ENCODE results near the gene NET1.

The NET1 gene

DNA sequence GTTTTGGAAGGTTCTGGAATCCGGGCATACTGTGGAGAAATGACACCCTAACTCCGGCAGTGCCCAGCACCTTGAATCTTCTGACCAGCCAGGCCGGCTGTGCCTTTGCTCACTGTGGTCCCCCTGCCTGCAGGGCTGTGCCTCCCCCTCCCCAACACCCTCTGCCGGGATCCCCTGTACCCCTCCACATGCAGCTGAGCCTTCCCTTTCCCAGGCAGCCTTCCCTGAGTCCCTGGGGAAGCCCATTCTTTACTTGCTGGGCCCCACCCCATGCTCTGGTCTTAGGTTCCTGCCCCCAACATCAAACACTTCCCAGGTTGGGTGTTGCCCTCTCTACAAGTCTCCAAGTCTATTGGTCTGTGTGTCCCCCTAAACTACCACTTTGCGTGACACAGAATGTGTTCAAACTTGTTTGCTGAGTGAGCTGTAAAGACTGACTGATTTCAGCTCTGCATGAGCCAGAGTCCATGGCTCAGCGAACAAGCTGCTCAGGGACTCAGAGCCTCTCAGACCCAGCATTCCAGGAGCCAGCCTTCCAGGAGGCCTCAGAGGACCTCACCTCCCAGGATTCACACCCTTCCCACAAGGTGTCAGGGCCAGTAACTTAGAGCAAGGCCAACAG, 55.4 kb downstream of the NET1 start:
- no peak for TF ChIP-seq RAD21 (IDR thresholded peaks at IDR 0.05; ENCODE audit: low read depth)
- no peak for TF ChIP-seq TEAD4 (IDR thresholded peaks at IDR 0.05)

DNA sequence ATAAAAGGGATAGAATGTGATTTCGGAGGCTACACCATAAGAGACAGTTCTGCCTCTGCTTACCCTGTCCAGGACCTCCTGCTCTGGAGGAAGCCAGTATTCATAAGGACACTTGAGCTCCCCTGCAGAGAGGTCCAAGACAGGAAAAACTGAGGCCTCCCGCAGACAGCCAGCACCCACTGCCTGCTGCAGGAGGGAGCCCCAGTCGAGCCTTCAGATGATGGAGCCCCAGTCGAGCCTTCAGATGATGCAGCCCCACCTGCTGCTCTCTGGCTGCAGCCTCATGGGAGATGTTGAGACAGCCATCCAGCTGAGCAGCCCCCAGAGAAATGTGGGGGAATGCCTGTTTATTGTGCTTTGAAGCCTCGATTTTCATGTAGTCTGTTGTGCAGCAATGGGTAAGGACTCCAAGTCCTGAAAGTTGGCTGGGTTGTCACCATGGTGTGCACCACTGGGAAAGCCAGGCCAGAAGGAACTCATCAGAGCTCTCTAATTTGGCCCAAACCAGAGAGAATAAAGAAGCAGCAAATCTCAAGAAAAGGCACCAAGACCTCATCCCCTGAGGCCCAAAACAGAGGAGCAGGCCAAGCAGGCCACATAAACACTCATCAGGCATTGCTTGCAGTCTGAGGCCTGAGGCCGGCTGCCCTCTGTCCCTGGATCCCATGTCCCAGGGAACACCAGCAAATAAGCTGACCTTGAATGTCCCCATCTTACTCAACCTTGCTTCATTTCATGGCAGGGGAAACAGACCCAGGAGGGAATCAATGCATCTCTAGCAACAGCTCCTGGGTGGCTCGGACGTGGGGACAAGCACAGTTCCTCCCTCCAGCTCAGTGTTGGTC, 56.1 kb downstream of the NET1 start:
- TF ChIP-seq, protein P1, sequence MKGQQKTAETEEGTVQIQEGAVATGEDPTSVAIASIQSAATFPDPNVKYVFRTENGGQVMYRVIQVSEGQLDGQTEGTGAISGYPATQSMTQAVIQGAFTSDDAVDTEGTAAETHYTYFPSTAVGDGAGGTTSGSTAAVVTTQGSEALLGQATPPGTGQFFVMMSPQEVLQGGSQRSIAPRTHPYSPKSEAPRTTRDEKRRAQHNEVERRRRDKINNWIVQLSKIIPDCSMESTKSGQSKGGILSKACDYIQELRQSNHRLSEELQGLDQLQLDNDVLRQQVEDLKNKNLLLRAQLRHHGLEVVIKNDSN (IDR thresholded peaks at IDR 0.05) = no peak
- TF ChIP-seq, protein P2, sequence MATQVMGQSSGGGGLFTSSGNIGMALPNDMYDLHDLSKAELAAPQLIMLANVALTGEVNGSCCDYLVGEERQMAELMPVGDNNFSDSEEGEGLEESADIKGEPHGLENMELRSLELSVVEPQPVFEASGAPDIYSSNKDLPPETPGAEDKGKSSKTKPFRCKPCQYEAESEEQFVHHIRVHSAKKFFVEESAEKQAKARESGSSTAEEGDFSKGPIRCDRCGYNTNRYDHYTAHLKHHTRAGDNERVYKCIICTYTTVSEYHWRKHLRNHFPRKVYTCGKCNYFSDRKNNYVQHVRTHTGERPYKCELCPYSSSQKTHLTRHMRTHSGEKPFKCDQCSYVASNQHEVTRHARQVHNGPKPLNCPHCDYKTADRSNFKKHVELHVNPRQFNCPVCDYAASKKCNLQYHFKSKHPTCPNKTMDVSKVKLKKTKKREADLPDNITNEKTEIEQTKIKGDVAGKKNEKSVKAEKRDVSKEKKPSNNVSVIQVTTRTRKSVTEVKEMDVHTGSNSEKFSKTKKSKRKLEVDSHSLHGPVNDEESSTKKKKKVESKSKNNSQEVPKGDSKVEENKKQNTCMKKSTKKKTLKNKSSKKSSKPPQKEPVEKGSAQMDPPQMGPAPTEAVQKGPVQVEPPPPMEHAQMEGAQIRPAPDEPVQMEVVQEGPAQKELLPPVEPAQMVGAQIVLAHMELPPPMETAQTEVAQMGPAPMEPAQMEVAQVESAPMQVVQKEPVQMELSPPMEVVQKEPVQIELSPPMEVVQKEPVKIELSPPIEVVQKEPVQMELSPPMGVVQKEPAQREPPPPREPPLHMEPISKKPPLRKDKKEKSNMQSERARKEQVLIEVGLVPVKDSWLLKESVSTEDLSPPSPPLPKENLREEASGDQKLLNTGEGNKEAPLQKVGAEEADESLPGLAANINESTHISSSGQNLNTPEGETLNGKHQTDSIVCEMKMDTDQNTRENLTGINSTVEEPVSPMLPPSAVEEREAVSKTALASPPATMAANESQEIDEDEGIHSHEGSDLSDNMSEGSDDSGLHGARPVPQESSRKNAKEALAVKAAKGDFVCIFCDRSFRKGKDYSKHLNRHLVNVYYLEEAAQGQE (IDR thresholded peaks at IDR 0.05; ENCODE audit: low read depth) = no peak
- TF ChIP-seq FOXM1 (IDR thresholded peaks at IDR 0.05; ENCODE audit: borderline replicate concordance, low read depth) (no peak), EGR1 (IDR thresholded peaks at IDR 0.05) (no peak), CREB1 (IDR thresholded peaks at IDR 0.05; ENCODE audit: low read depth) (no peak), RAD21 (IDR thresholded peaks at IDR 0.05; ENCODE audit: low read depth) (no peak), TAF1 (IDR thresholded peaks at IDR 0.05; ENCODE audit: low read depth) (no peak), NFIC (IDR thresholded peaks at IDR 0.05) (no peak), YY1 (IDR thresholded peaks at IDR 0.05; ENCODE audit: low read depth) (no peak), TCF12 (IDR thresholded peaks at IDR 0.05; ENCODE audit: low read depth) (no peak), CEBPB (IDR thresholded peaks at IDR 0.05) (no peak), EP300 (IDR thresholded peaks at IDR 0.05; ENCODE audit: borderline replicate concordance) (no peak), ZBTB7A (IDR thresholded peaks at IDR 0.05; ENCODE audit: low read depth) (no peak), TEAD4 (IDR thresholded peaks at IDR 0.05) (no peak)
- TF ChIP-seq, protein P3, sequence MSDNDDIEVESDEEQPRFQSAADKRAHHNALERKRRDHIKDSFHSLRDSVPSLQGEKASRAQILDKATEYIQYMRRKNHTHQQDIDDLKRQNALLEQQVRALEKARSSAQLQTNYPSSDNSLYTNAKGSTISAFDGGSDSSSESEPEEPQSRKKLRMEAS (IDR thresholded peaks at IDR 0.05) = no peak

DNA sequence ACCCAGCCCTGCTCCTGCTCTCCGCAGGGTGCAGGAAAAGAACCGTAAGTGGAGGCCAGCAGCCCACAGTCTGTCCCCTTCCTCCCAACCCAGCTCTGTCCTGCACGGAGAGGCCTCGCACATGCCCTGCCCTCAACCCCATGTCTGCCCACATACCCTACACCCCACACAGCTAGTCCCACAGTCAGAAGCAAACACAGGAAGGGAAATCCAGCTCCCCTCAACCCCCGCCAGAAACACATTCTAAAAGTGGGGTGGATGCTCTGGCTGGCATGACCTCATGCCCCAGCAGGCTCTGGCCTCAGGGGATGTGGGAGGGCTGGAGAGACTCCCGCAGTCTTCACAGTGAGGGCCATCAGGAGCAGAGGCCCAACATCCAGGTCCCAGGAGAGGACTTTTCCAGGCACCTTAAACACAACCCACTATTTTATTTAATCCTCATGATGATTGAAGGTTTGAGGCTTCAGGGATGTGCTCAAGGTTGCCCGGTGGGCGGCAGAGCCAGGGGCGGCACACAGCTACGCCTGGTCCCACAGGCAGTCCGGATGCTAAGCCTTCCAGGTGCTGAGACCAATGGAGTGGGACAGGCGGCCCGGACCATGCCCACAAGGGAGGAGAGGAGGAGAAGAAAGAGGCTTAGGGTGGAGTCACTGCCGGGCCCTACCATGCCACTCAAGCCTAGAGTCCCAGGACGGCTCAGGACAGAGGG, 57.1 kb downstream of the NET1 start:
- TF ChIP-seq TEAD4 (IDR thresholded peaks at IDR 0.05) = no peak
- no peak for TF ChIP-seq FOXM1 (IDR thresholded peaks at IDR 0.05; ENCODE audit: borderline replicate concordance, low read depth)
- no peak for TF ChIP-seq CREB1 (IDR thresholded peaks at IDR 0.05; ENCODE audit: low read depth)
- no peak for TF ChIP-seq EGR1 (IDR thresholded peaks at IDR 0.05)
- TF ChIP-seq, protein P2 (IDR thresholded peaks at IDR 0.05; ENCODE audit: low read depth) = no peak
- TF ChIP-seq YY1 (IDR thresholded peaks at IDR 0.05; ENCODE audit: low read depth) = no peak
- no peak for TF ChIP-seq CEBPB (IDR thresholded peaks at IDR 0.05)
- TF ChIP-seq ZBTB7A (IDR thresholded peaks at IDR 0.05; ENCODE audit: low read depth) = no peak

DNA sequence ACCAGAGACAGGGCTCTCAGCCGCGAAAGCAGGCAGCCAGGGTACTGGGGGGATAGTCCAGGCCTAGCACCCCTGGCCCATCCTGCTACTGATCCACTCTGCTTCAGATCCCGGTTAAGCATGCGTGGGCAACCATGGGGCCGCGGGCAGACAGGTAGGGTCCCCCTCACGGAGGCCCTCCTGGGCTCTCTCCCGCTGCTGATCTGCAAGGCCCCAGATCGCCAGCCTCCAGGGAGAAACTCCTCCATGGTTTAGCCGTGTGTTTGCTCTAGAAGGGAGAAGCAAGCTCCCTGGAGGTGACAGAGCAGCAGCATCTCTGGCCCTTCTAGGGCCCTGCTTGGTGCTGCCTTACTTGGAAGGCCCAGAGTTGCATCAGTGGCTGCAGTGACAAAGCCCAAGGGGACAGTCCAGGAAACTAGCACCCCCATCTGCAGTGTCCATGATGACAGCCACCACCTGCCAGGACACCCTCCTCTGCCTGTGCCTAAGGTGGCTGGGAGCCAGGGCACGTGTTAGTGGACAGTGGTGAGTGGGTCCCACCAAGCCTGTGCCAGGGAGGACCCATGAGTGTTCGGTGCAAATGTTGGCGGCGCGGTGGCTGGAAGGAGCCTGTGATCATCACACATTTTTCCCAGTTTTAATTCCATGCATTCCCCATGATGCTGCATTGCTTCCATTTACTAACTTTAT, 57.9 kb downstream of the NET1 start:
- TF ChIP-seq EGR1 (IDR thresholded peaks at IDR 0.05) (no peak), FOXM1 (IDR thresholded peaks at IDR 0.05; ENCODE audit: borderline replicate concordance, low read depth) (no peak), ZBTB7A (IDR thresholded peaks at IDR 0.05; ENCODE audit: low read depth) (no peak), CREB1 (IDR thresholded peaks at IDR 0.05; ENCODE audit: low read depth) (no peak), RAD21 (IDR thresholded peaks at IDR 0.05; ENCODE audit: low read depth) (no peak), TCF12 (IDR thresholded peaks at IDR 0.05; ENCODE audit: low read depth) (no peak), YY1 (IDR thresholded peaks at IDR 0.05; ENCODE audit: low read depth) (no peak), CEBPB (IDR thresholded peaks at IDR 0.05) (no peak), EP300 (IDR thresholded peaks at IDR 0.05; ENCODE audit: borderline replicate concordance) (no peak), TAF1 (IDR thresholded peaks at IDR 0.05; ENCODE audit: low read depth) (no peak), NFIC (IDR thresholded peaks at IDR 0.05) (no peak), TEAD4 (IDR thresholded peaks at IDR 0.05) (no peak)
- TF ChIP-seq, protein P1 (IDR thresholded peaks at IDR 0.05) = no peak
- TF ChIP-seq, protein P3 (IDR thresholded peaks at IDR 0.05) = no peak
- TF ChIP-seq, protein P2 (IDR thresholded peaks at IDR 0.05; ENCODE audit: low read depth) = no peak
